ENCODE measurements around the gene RBM18. TPM values are rescaled to one million over a fixed set of nuclear protein-coding genes. Genes with fewer than 3 reads are reported as not detected.

The RBM18 gene
- total RNA-seq, 1 experiment from 2014 or later, result 32.5 TPM

DNA sequence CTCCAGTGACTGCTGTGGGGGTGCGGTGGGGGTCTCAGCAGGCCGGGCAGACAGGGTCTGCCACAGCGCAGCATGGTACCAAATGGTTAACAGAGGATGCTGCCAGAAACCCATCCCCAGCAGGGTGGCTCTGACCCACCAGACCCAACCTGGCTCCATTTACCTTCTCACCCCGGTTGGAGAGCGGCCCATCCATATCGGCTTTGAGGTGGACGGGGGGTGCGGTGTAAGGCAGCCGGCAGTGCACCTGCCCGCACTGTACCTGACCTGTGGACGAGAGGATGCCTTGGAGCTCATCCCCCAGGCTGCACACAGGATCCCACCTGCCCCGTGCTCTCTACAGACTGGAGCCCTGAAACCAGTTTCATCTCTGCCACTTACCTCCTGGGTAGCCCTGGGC is 55.2 kb downstream of the RBM18 start:
- POLR2A ChIA-PET, result no interaction called here
- no peaks in the 10 kb centered on the region for H3K36me3 ChIP-seq (ENCODE audit: control insufficient read depth in 1 of 2, insufficient read depth in 2 of 2, low read length in 2 of 2)
- CTCF ChIA-PET, result no interaction called here
- TF ChIP-seq SRF (IDR thresholded peaks at IDR 0.05; ENCODE audit: low read depth), result no peak
- H3K27ac ChIP-seq (ENCODE audit: low read depth, low read length), result no peak overlapping the region
- no peak overlapping the region for H3K4me2 ChIP-seq (ENCODE audit: low read length)
- H4K20me1 ChIP-seq (ENCODE audit: insufficient read depth), result no peaks in the 10 kb centered on the region
- no peak overlapping the region for H2AFZ ChIP-seq (ENCODE audit: low read depth, low read length, poor library complexity, severe bottlenecking)
- no peaks in the 10 kb centered on the region for H3K9me3 ChIP-seq (ENCODE audit: control insufficient read depth in 1 of 2, insufficient read depth in 1 of 2, low read depth in 1 of 2, low read length in 2 of 2)
- no peaks in the 10 kb centered on the region for H3K27me3 ChIP-seq (ENCODE audit: insufficient read depth, low read length)
- RAD21 ChIA-PET (ENCODE audit: low non-redundant PET in 1 of 2, low total read pairs in 2 of 2, uncharacterized antibody in 2 of 2, unreplicated experiment in 2 of 2), result interaction anchor here in 1 of 2 experiments (0.6 kb wide), 1 partner anchor 110 kb away, joined by 3 read pairs; no protein-coding TSS in a partner anchor
- DNase-seq (ENCODE audit: low read depth, low spot score) (no peak), ATAC-seq (no peak)
- no peak overlapping the region for H3K4me3 ChIP-seq (replicated peaks in 1 of 2; ENCODE audit: low read depth in 1 of 2, low read length in 2 of 2)
- no peaks in the 10 kb centered on the region for H3K9me2 ChIP-seq (ENCODE audit: insufficient read depth)
- BruUV-seq (replicated peaks), result no TSS peak
- no peak overlapping the region for H3K9ac ChIP-seq (ENCODE audit: low read length)
- intact Hi-C loops (cut with micrococcal nuclease), result no loop called here
- peaks cover 13 to 26% of the 10 kb centered on the region in 2 experiments for H3K4me1 ChIP-seq (ENCODE audit: control insufficient read depth in 1 of 2, insufficient read depth in 2 of 2, low read length in 2 of 2)
- no peaks in the 10 kb centered on the region for H3K79me2 ChIP-seq (ENCODE audit: insufficient read depth, low read length)

DNA sequence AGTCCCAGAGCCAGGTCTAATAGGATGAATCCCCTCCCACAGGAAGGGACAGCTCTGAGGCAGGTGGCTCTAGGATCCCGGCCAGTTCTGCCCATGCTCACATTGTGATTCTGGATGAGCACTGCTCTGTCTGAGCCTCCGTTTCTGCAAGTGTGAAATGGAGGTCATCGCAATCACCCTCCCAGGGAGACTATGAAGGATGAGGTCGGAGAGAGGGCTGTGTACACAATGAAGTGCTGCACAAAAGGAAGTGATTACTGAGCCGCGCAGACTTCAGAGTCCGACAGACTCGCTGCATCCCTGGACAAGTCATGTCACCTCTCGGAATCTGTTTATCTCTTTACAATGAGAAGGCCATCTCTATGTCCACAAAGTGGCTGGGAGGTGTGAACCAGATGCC is 57.5 kb downstream of the RBM18 start:
- ATAC-seq (no peak), DNase-seq (ENCODE audit: low read depth, low spot score) (no peak)
- POLR2A ChIA-PET, result no interaction called here
- Histone ChIP-seq H3K9me2 (ENCODE audit: insufficient read depth) (no peaks in the 10 kb centered on the region), H3K4me2 (ENCODE audit: low read length) (no peak overlapping the region), H3K4me3 (replicated peaks in 1 of 2; ENCODE audit: low read depth in 1 of 2, low read length in 2 of 2) (no peak overlapping the region), H3K27me3 (ENCODE audit: insufficient read depth, low read length) (no peaks in the 10 kb centered on the region), H3K9me3 (ENCODE audit: control insufficient read depth in 1 of 2, insufficient read depth in 1 of 2, low read depth in 1 of 2, low read length in 2 of 2) (no peaks in the 10 kb centered on the region), H4K20me1 (ENCODE audit: insufficient read depth) (no peaks in the 10 kb centered on the region), H3K27ac (ENCODE audit: low read depth, low read length) (no peak overlapping the region), H3K36me3 (ENCODE audit: control insufficient read depth in 1 of 2, insufficient read depth in 2 of 2, low read length in 2 of 2) (no peaks in the 10 kb centered on the region), H2AFZ (ENCODE audit: low read depth, low read length, poor library complexity, severe bottlenecking) (no peak overlapping the region), H3K4me1 (ENCODE audit: control insufficient read depth in 1 of 2, insufficient read depth in 2 of 2, low read length in 2 of 2) (peaks cover 9 to 12% of the 10 kb centered on the region in 2 experiments), H3K9ac (ENCODE audit: low read length) (no peak overlapping the region), H3K79me2 (ENCODE audit: insufficient read depth, low read length) (no peaks in the 10 kb centered on the region)
- TF ChIP-seq EGR1 (IDR thresholded peaks at IDR 0.05; ENCODE audit: low read depth), result no peak
- TF ChIP-seq, protein P1, sequence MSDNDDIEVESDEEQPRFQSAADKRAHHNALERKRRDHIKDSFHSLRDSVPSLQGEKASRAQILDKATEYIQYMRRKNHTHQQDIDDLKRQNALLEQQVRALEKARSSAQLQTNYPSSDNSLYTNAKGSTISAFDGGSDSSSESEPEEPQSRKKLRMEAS (IDR thresholded peaks at IDR 0.05), result no peak
- no peak for TF ChIP-seq POLR2A (IDR thresholded peaks at IDR 0.05; ENCODE audit: borderline replicate concordance, extremely low read depth, insufficient read depth, insufficient read length)
- no peak for TF ChIP-seq POLR2AphosphoS5 (IDR thresholded peaks at IDR 0.05; ENCODE audit: low read depth, low read length)
- no peak for TF ChIP-seq FOSL1 (IDR thresholded peaks at IDR 0.05; ENCODE audit: low read depth)
- no peak for TF ChIP-seq EZH2 (IDR thresholded peaks at IDR 0.05)
- TF ChIP-seq YY1 (IDR thresholded peaks at IDR 0.05; ENCODE audit: extremely low read depth, insufficient replicate concordance, low read depth, low read length), result no peak
- no TSS peak for BruUV-seq (replicated peaks)
- CTCF ChIA-PET, result no interaction called here
- RAD21 ChIA-PET (ENCODE audit: low non-redundant PET in 1 of 2, low total read pairs in 2 of 2, uncharacterized antibody in 2 of 2, unreplicated experiment in 2 of 2), result no interaction called here
- intact Hi-C loops (cut with micrococcal nuclease), result no loop called here

Measured in HCT116 (cell line).